HEK293 (cell line): ENCODE measurements around the gene MAVS.

ENCODE experiments used
- CTCF ChIA-PET: fragments of 350-600 bp; formaldehyde crosslinking; extraction: SDS; loops from one replicate; lab custom pipeline; 2021; ENCODE audit warnings: antibody characterized with exemption; lab: Yijun Ruan, JAX
- POLR2A ChIA-PET: fragments of 300-600 bp; formaldehyde crosslinking; extraction: SDS; loops from one replicate; lab custom pipeline; 2020; ENCODE audit warnings: antibody characterized with exemption, inconsistent platforms; lab: Yijun Ruan, JAX
- H3K27ac ChIP-seq: fragments of 200-500 bp; sonication (Bioruptor generic); 2 replicates; pipeline ENCODE4 v1.5.1; 2014; ENCODE audit warnings: low read depth, low read length, control low read depth, inconsistent platforms; ENCODE audit errors: extremely low read depth
- H3K36me3 ChIP-seq, 2 experiments: fragments of 200-500 bp in 1 of 2; sonication (Bioruptor generic) in 1 of 2; 1 replicate in 1 of 2; 2 replicates in 1 of 2; pipeline ENCODE4 v1.5.1; 2014 to 2017; ENCODE audit warnings: inconsistent platforms in 2 of 2, low read length in 2 of 2; ENCODE audit not compliant: control insufficient read depth in 2 of 2, insufficient read depth in 1 of 2
- H3K4me1 ChIP-seq: fragments of 200-500 bp; sonication (Bioruptor generic); 2 replicates; pipeline ENCODE4 v1.5.1; 2014; ENCODE audit warnings: mild to moderate bottlenecking, low read length, inconsistent platforms; ENCODE audit not compliant: control insufficient read depth, insufficient read depth
- H3K4me3 ChIP-seq: 2 replicates; pipeline ENCODE4 v1.5.1; 2011; ENCODE audit warnings: low read depth, mild to moderate bottlenecking, control low read depth, low read length, moderate library complexity
- H3K9me3 ChIP-seq: fragments of 200-500 bp; sonication (Bioruptor generic); 2 replicates; pipeline ENCODE4 v1.5.1; 2014; ENCODE audit warnings: low read depth, low read length, inconsistent platforms; ENCODE audit not compliant: control insufficient read depth, insufficient read depth
- KLF7 ChIP-seq: fragments of 450-650 bp; formaldehyde crosslinking; IDR thresholded peaks from 2 replicates; pipeline ENCODE4 v1.5.1; 2016; ENCODE audit warnings: missing biosample characterization, missing genetic modification characterization, borderline replicate concordance
- ZBTB17 ChIP-seq: fragments of 450-650 bp; formaldehyde crosslinking; IDR thresholded peaks from 2 replicates; pipeline ENCODE4 v1.5.1; 2016; ENCODE audit warnings: missing biosample characterization, missing genetic modification characterization
- ZNF133 ChIP-seq: fragments of 450-650 bp; formaldehyde crosslinking; IDR thresholded peaks from 2 replicates; pipeline ENCODE4 v1.5.1; 2016; ENCODE audit warnings: missing biosample characterization, missing genetic modification characterization
- ZNF292 ChIP-seq: fragments of 450-650 bp; formaldehyde crosslinking; IDR thresholded peaks from 2 replicates; pipeline ENCODE4 v1.5.1; 2016; ENCODE audit warnings: low read depth, missing biosample characterization, missing genetic modification characterization, borderline replicate concordance
- ZNF341 ChIP-seq: fragments of 450-650 bp; formaldehyde crosslinking; IDR thresholded peaks from 2 replicates; pipeline ENCODE4; 2016; ENCODE audit warnings: low read depth, missing biosample characterization, missing genetic modification characterization
- ZNF664 ChIP-seq: fragments of 450-650 bp; formaldehyde crosslinking; IDR thresholded peaks from 2 replicates; pipeline ENCODE4 v1.5.1; 2016; ENCODE audit warnings: missing biosample characterization, missing genetic modification characterization
- TF ChIP-seq, protein P1 (sequence below): fragments of 450-650 bp; formaldehyde crosslinking; IDR thresholded peaks from 2 replicates; pipeline ENCODE4 v1.5.1; 2016; ENCODE audit warnings: missing biosample characterization, missing genetic modification characterization
- TF ChIP-seq, protein P2 (sequence below): fragments of 450-650 bp; formaldehyde crosslinking; conservative IDR thresholded peaks from 2 replicates; pipeline ENCODE4 v1.5.1; 2016; ENCODE audit warnings: low read depth, missing biosample characterization, missing genetic modification characterization

MAVS gene

DNA sequence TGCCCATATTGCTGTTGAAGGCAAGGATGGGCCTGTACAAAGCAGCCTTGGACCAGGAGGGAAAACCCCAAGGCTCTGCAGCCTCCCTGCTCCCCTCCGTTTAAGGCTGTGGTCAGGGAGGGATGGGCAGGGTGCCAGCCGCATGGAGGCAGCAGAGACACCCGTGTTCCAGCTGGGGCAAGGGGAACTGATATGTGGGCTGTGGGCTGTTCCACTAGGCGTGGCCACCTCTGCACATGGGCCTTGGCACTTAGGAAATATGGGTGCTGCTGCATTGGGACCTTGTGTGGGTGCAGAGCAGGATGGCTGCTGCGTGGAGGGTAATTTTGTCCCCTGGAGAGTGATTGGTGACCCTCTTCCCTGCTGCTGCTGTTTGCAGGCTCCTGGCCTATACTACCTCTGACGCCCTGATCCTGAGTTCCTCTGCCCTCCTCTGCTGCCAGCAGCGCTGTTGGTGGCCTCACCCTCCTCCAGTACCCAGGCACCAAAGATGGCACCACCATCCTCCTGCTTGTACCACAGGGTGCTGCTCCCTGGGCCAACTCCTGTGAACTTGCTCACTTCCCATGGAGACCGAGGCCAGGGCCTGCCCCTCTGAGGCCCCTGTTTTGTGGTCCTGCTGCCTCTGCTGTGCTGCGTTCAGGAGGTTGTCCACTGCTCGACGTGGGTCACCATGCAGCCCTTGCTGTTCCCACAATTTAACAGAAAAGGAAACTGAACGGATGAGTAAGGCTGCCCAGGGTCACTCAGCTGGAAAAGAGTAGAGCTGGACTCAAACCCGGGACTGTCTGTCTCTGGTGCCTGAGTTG, 77.9 kb downstream of the MAVS start:
- ChIA-PET POLR2A (interaction anchor here (0.6 kb wide), 1 partner anchor 114 kb away, joined by 3 read pairs; no protein-coding TSS in a partner anchor), CTCF (no interaction called here)
- no peak overlapping the region for H3K4me3 ChIP-seq
- no peaks in the 10 kb centered on the region for H3K4me1 ChIP-seq
- no peak overlapping the region for H3K27ac ChIP-seq
- TF ChIP-seq, protein P1, sequence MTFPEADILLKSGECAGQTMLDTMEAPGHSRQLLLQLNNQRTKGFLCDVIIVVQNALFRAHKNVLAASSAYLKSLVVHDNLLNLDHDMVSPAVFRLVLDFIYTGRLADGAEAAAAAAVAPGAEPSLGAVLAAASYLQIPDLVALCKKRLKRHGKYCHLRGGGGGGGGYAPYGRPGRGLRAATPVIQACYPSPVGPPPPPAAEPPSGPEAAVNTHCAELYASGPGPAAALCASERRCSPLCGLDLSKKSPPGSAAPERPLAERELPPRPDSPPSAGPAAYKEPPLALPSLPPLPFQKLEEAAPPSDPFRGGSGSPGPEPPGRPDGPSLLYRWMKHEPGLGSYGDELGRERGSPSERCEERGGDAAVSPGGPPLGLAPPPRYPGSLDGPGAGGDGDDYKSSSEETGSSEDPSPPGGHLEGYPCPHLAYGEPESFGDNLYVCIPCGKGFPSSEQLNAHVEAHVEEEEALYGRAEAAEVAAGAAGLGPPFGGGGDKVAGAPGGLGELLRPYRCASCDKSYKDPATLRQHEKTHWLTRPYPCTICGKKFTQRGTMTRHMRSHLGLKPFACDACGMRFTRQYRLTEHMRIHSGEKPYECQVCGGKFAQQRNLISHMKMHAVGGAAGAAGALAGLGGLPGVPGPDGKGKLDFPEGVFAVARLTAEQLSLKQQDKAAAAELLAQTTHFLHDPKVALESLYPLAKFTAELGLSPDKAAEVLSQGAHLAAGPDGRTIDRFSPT (tag by site-specific recombination), result peak; percentile 48
- TF ChIP-seq, protein P2, sequence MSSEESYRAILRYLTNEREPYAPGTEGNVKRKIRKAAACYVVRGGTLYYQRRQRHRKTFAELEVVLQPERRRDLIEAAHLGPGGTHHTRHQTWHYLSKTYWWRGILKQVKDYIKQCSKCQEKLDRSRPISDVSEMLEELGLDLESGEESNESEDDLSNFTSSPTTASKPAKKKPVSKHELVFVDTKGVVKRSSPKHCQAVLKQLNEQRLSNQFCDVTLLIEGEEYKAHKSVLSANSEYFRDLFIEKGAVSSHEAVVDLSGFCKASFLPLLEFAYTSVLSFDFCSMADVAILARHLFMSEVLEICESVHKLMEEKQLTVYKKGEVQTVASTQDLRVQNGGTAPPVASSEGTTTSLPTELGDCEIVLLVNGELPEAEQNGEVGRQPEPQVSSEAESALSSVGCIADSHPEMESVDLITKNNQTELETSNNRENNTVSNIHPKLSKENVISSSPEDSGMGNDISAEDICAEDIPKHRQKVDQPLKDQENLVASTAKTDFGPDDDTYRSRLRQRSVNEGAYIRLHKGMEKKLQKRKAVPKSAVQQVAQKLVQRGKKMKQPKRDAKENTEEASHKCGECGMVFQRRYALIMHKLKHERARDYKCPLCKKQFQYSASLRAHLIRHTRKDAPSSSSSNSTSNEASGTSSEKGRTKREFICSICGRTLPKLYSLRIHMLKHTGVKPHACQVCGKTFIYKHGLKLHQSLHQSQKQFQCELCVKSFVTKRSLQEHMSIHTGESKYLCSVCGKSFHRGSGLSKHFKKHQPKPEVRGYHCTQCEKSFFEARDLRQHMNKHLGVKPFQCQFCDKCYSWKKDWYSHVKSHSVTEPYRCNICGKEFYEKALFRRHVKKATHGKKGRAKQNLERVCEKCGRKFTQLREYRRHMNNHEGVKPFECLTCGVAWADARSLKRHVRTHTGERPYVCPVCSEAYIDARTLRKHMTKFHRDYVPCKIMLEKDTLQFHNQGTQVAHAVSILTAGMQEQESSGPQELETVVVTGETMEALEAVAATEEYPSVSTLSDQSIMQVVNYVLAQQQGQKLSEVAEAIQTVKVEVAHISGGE (tag by site-specific recombination), result no peak
- TF ChIP-seq ZNF292 (tag by site-specific recombination), result no peak
- TF ChIP-seq ZNF664 (tag by site-specific recombination), result no peak
- TF ChIP-seq KLF7 (tag by site-specific recombination), result no peak
- TF ChIP-seq ZNF341, result 0 out of 2 replicates have a peak, but pooled peaks have one; percentile 9
- peaks cover 42 to 61% of the 10 kb centered on the region in 2 experiments for H3K36me3 ChIP-seq
- no peaks in the 10 kb centered on the region for H3K9me3 ChIP-seq

DNA sequence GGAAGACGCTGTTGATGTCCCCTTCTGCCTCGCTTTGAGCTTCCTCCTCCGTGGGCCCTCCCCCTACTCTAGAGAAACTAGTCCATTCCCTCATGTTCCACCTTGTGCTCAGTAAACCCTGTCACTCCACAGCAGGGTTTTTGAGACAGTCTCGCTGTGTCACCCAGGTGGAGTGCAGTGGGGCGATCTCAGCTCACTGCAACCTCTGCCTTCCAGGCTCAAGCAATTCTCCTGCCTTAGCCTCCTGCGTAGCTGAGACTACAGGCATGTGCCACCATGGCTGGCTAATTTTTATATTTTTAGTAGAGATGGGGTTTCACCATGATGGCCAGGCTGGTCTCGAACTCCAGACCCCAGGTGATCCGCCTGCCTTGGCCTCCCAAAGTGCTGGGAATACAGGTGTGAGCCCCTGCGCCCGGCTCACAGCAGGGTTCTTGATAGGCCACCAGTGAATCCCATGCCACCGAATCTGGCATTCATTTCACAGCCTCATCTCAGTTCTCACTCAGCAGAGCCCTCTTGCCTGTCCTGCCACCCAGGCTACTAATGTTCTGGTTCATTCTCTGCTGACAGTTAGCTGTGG, 78.6 kb downstream of the MAVS start:
- ChIA-PET POLR2A (interaction anchor here (0.6 to 1.2 kb wide), 2 partner anchors 13 to 115 kb away, joined by 3 read pairs; no protein-coding TSS in a partner anchor), CTCF (no interaction called here)
- no peak overlapping the region for H3K4me3 ChIP-seq
- TF ChIP-seq ZBTB17 (tag by site-specific recombination) (no peak), ZNF133 (no peak)
- no peaks in the 10 kb centered on the region for H3K4me1 ChIP-seq
- no peaks in the 10 kb centered on the region for H3K9me3 ChIP-seq
- H3K27ac ChIP-seq, result no peak overlapping the region
- peaks cover 35 to 56% of the 10 kb centered on the region in 2 experiments for H3K36me3 ChIP-seq
